ENCODE data around the gene C19orf33.
"Not testable (repeated sequence)": the region's sequence is repeated elsewhere in the genome, so short reads cannot be mapped to it uniquely, and the experiment has no call there.

Gene C19orf33

GRCh38 chr19:38303517-38304351 is at the start of gene C19orf33:
TSS of gene C19orf33 (plus strand) at chr19:38304251. CDS start at chr19:38304262, 11 bp downstream.
- in situ Hi-C loops (cut with HindIII; ENCODE audit: low sequenced_read_pairs), result no loop called here

- in situ Hi-C loops (cut with HindIII; ENCODE audit: low sequenced_read_pairs), result no loop called here
Observed at GRCh38 chr19:38255383-38256014, 48.6 kb upstream of the C19orf33 start.

GRCh38 chr19:38261942-38262341 is 42.1 kb upstream of the C19orf33 start:
- in situ Hi-C loops (cut with HindIII; ENCODE audit: low sequenced_read_pairs), result not testable (repeated sequence)

- in situ Hi-C loops (cut with HindIII; ENCODE audit: low sequenced_read_pairs), result no loop called here
Observed at GRCh38 chr19:38262585-38263268, 41.3 kb upstream of the C19orf33 start.

- in situ Hi-C loops (cut with HindIII; ENCODE audit: low sequenced_read_pairs), result no loop called here
Observed at GRCh38 chr19:38263689-38264485, 40.2 kb upstream of the C19orf33 start.

GRCh38 chr19:38264486-38265212 is 39.4 kb upstream of the C19orf33 start, which contains the start of gene SPINT2:
TSS of gene SPINT2 (plus strand) at chr19:38264573. CDS start at chr19:38264893, 320 bp downstream.
- in situ Hi-C loops (cut with HindIII; ENCODE audit: low sequenced_read_pairs), result loop anchor here (5.0 kb wide), 2 partner anchors 32 to 93 kb away; no protein-coding TSS in a partner anchor

GRCh38 chr19:38265213-38265861 is 38.7 kb upstream of the C19orf33 start:
- in situ Hi-C loops (cut with HindIII; ENCODE audit: low sequenced_read_pairs), result loop anchor here (5.0 kb wide), 2 partner anchors 33 to 92 kb away; no protein-coding TSS in a partner anchor

- in situ Hi-C loops (cut with HindIII; ENCODE audit: low sequenced_read_pairs), result loop anchor here (5.0 kb wide), 2 partner anchors 34 to 91 kb away; no protein-coding TSS in a partner anchor
Observed at GRCh38 chr19:38265921-38266429, 38.1 kb upstream of the C19orf33 start.

- in situ Hi-C loops (cut with HindIII; ENCODE audit: low sequenced_read_pairs), result loop anchor here (5.0 kb wide), 2 partner anchors 35 to 90 kb away; no protein-coding TSS in a partner anchor
Observed at GRCh38 chr19:38266981-38267597, 37.0 kb upstream of the C19orf33 start.

- in situ Hi-C loops (cut with HindIII; ENCODE audit: low sequenced_read_pairs), result loop anchor here (5.0 kb wide), 2 partner anchors 36 to 89 kb away; no protein-coding TSS in a partner anchor
Observed at GRCh38 chr19:38267761-38268483, 36.1 kb upstream of the C19orf33 start.

- in situ Hi-C loops (cut with HindIII; ENCODE audit: low sequenced_read_pairs), result loop anchor here (5.0 kb wide), 2 partner anchors 36 to 89 kb away; no protein-coding TSS in a partner anchor
Observed at GRCh38 chr19:38268539-38268938, 35.5 kb upstream of the C19orf33 start.

GRCh38 chr19:38270587-38271167 is 33.4 kb upstream of the C19orf33 start:
- in situ Hi-C loops (cut with HindIII; ENCODE audit: low sequenced_read_pairs), result no loop called here

GRCh38 chr19:38273499-38273898 is 30.6 kb upstream of the C19orf33 start:
- in situ Hi-C loops (cut with HindIII; ENCODE audit: low sequenced_read_pairs), result no loop called here

- in situ Hi-C loops (cut with HindIII; ENCODE audit: low sequenced_read_pairs), result no loop called here
Observed at GRCh38 chr19:38274739-38275138, 29.3 kb upstream of the C19orf33 start.

- in situ Hi-C loops (cut with HindIII; ENCODE audit: low sequenced_read_pairs), result no loop called here
Observed at GRCh38 chr19:38276942-38277517, 27.0 kb upstream of the C19orf33 start.

- in situ Hi-C loops (cut with HindIII; ENCODE audit: low sequenced_read_pairs), result no loop called here
Observed at GRCh38 chr19:38277549-38277948, 26.5 kb upstream of the C19orf33 start.
